ENCODE measurements around the gene TDP2. TPM values are rescaled to one million over a fixed set of nuclear protein-coding genes. Genes with fewer than 3 reads are reported as not detected.

Gene TDP2
- total and polyA plus RNA-seq, 2 donors (not counting 1 experiment from before 2014, with no cell fraction given): 19.4 to 63.5 TPM

GRCh38 chr6:24648276-24648675, 18.4 kb downstream of the TDP2 start:
- Histone ChIP-seq H3K27me3 (replicated peaks in 1 of 4; ENCODE audit: control extremely low read depth in 1 of 4, control insufficient read depth in 3 of 4, insufficient read depth in 4 of 4, low read length in 3 of 4) (no peaks in the 10 kb centered on the region), H3K9me3 (ENCODE audit: control extremely low read depth in 1 of 3, control insufficient read depth in 2 of 3, insufficient read depth in 1 of 3, low read length in 2 of 3) (no peaks in the 10 kb centered on the region), H3K4me2 (replicated peaks; ENCODE audit: low read depth, low read length, poor library complexity, severe bottlenecking) (no peak overlapping the region), H4K20me1 (ENCODE audit: control insufficient read depth, insufficient read depth, low read length, poor library complexity, severe bottlenecking) (no peaks in the 10 kb centered on the region), H3K9ac (ENCODE audit: low read length) (no peak overlapping the region), H2AFZ (ENCODE audit: insufficient read depth, low read depth, low read length, poor library complexity, severe bottlenecking) (no peak overlapping the region), H3K4me3 (ENCODE audit: control extremely low read depth in 1 of 5, extremely low read depth in 1 of 5, insufficient read depth in 1 of 5, low read depth in 2 of 5, low read length in 4 of 5) (no peak overlapping the region), H3K27ac (ENCODE audit: low read length in 2 of 2) (no peak overlapping the region), H3K4me1 (ENCODE audit: control insufficient read depth in 2 of 2, insufficient read depth in 2 of 2, low read length in 2 of 2) (peaks cover 10 to 15% of the 10 kb centered on the region in 2 donors), H3K36me3 (replicated peaks in 1 of 2; ENCODE audit: control extremely low read depth in 1 of 2, control insufficient read depth in 1 of 2, extremely low read depth in 1 of 2, insufficient read depth in 2 of 2, low read length in 1 of 2) (peaks cover 0 to 29% of the 10 kb centered on the region in 2 experiments), H3K79me2 (ENCODE audit: control insufficient read depth, insufficient read depth, low read length) (no peaks in the 10 kb centered on the region)
- intact Hi-C loops (cut with micrococcal nuclease): loop anchor here (5.0 to 10.0 kb wide), 4 partner anchors 47 to 156 kb away; partner anchors contain the start of gene ALDH5A1
- Mint-ChIP-seq H3K27me3 (no peaks in the 10 kb centered on the region), H3K27ac (no peak overlapping the region), H3K9me3 (ENCODE audit: insufficient read depth) (no peaks in the 10 kb centered on the region), H3K4me1 (peaks cover 27% of the 10 kb centered on the region), H3K4me3 (no peak overlapping the region)
- TF ChIP-seq CTCF (IDR thresholded peaks at IDR 0.05) (no peak), EZH2 (IDR thresholded peaks at IDR 0.05; ENCODE audit: borderline replicate concordance, insufficient read depth, low read depth, low read length, poor library complexity, severe bottlenecking) (no peak)
- ATAC-seq (ENCODE audit: low read depth) (no peak), DNase-seq (no peak)
- 100% methylated on average over 2 of the region's 5 CpGs for WGBS (ENCODE audit: insufficient coverage)
- POLR2A ChIA-PET: interaction anchor here (1.0 kb wide), 1 partner anchor 18 kb away, joined by 3 read pairs; the partner anchor contains the start of genes ACOT13 and TDP2
- CTCF ChIA-PET: no interaction called here

GRCh38 chr6:24646771-24647170, 19.9 kb downstream of the TDP2 start:
- TF ChIP-seq CTCF (IDR thresholded peaks at IDR 0.05) (no peak), EZH2 (IDR thresholded peaks at IDR 0.05; ENCODE audit: borderline replicate concordance, insufficient read depth, low read depth, low read length, poor library complexity, severe bottlenecking) (no peak)
- intact Hi-C loops (cut with micrococcal nuclease): loop anchor here (1.0 to 10.0 kb wide), 6 partner anchors 21 to 154 kb away; partner anchors contain the start of genes ACOT13 and ALDH5A1
- Histone ChIP-seq H3K36me3 (replicated peaks in 1 of 2; ENCODE audit: control extremely low read depth in 1 of 2, control insufficient read depth in 1 of 2, extremely low read depth in 1 of 2, insufficient read depth in 2 of 2, low read length in 1 of 2) (peaks cover 0 to 14% of the 10 kb centered on the region in 2 experiments), H3K4me1 (ENCODE audit: control insufficient read depth in 2 of 2, insufficient read depth in 2 of 2, low read length in 2 of 2) (peaks cover 10 to 15% of the 10 kb centered on the region in 2 donors), H4K20me1 (ENCODE audit: control insufficient read depth, insufficient read depth, low read length, poor library complexity, severe bottlenecking) (no peaks in the 10 kb centered on the region), H3K9me3 (ENCODE audit: control extremely low read depth in 1 of 3, control insufficient read depth in 2 of 3, insufficient read depth in 1 of 3, low read length in 2 of 3) (no peaks in the 10 kb centered on the region), H3K79me2 (ENCODE audit: control insufficient read depth, insufficient read depth, low read length) (no peaks in the 10 kb centered on the region), H2AFZ (ENCODE audit: insufficient read depth, low read depth, low read length, poor library complexity, severe bottlenecking) (peak overlapping the region; percentile 75), H3K27ac (ENCODE audit: low read length in 2 of 2) (peak overlapping the region in 1 of 2 donors; percentile 75), H3K9ac (ENCODE audit: low read length) (peak overlapping the region; percentile 79), H3K27me3 (replicated peaks in 1 of 4; ENCODE audit: control extremely low read depth in 1 of 4, control insufficient read depth in 3 of 4, insufficient read depth in 4 of 4, low read length in 3 of 4) (no peaks in the 10 kb centered on the region), H3K4me3 (ENCODE audit: control extremely low read depth in 1 of 5, extremely low read depth in 1 of 5, insufficient read depth in 1 of 5, low read depth in 2 of 5, low read length in 4 of 5) (no peak overlapping the region), H3K4me2 (replicated peaks; ENCODE audit: low read depth, low read length, poor library complexity, severe bottlenecking) (peak overlapping the region; percentile 81)
- POLR2A ChIA-PET: interaction anchor here (1.6 kb wide), 1 partner anchor 19 kb away, joined by 17 read pairs; the partner anchor contains the start of genes ACOT13 and TDP2
- H3K27me3 Mint-ChIP-seq: no peaks in the 10 kb centered on the region
- ATAC-seq (ENCODE audit: low read depth) (no peak), DNase-seq (no peak)
- WGBS (ENCODE audit: insufficient coverage): 93% methylated on average over 3 of the region's 8 CpGs
- peak overlapping the region; percentile 98 for H3K27ac Mint-ChIP-seq
- no peaks in the 10 kb centered on the region for H3K9me3 Mint-ChIP-seq (ENCODE audit: insufficient read depth)
- peaks cover 27% of the 10 kb centered on the region for H3K4me1 Mint-ChIP-seq
- CTCF ChIA-PET: interaction anchor here (1.5 to 2.2 kb wide), 4 partner anchors 18 to 152 kb away, joined by 7 to 9 read pairs (median 9); partner anchors contain the start of genes ACOT13, ALDH5A1 and TDP2
- peak overlapping the region; percentile 95 for H3K4me3 Mint-ChIP-seq

All from B cell (primary cell).